Activated CD4-positive, CD25-positive, alpha-beta regulatory T cell treated with anti-CD3 and anti-CD28 coated beads, Interleukin-2, amount 50 U/mL, for 24 hours (primary cell): Measurements from ENCODE around the gene KMT2E.

Experiments
- ATAC-seq, 2 donors: fragments of 150-1000 bp; cut with Tn5 transposase; one replicate each; pipeline ENCODE4 v1.10.0; 2021; ENCODE audit warnings: mild to moderate bottlenecking in 1 of 2, moderate library complexity in 1 of 2

Gene KMT2E

DNA sequence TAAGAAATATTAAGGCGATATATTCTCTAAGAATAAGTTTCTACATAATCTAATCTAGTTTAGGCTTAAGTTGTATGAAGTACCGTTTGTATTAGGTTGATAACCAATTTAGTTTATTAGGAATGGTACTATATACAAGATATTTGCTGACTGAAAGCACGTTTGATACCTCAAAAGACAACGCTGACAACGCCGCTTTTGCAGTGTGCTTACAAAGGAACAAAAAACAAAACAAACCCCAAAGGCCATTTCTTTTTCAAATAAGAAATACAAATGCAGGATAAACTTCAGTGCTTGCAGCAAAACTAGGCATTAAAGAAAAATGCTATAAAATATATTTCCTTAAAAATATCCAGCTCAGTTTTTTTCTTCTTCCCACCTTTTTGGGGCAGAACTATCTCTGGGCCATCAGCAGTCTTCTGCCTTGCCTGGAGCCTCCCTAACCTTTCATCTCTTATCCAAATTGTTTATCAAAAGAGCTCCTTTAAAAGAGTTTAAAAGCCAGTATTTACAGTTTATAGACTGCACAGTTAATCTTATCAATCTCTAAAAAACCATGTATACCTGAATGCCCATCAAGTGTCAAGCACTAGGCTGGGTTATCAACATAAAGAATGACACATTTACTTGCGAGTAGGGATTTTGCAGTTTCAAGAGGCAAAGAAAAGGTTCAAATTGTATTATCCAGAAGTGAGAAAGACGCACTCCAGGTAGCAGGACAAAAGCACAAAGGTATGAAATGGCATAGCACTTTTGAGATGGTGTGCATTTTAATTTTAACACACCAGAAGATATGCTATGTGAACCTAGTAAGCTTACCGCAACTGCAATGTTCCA, 4.1 kb upstream of the KMT2E start:
- ATAC-seq, result no peak

DNA sequence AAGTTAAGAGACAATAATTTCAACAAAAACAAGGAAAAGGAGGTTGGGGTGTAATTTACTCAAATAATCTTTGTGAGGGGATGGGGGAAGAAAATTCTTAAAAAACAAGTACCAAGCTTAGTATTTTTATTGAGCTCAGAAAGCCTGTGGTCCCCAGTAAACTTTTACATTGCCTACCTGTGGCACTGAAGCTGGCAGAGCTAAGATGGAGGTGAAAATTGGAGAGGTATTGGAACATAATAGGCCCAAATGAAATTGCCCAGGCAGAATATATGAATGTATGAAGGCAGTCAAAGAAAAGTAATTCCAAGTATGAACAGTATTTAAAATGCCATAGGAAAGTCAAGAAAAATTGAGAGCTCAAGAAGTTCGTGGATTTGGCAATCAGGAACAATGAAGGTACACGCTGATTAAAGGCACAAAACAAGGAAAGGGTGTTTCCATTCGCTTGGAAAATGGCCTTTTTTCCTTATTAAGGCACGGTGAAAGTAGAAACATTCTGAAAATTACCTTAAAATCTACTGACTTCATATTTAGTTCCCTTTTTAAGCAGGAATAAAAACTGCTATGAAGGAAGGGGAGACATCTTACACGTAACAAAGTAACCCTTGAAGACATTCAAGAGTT, 3.4 kb upstream of the KMT2E start:
- no peak for ATAC-seq

- no peak for ATAC-seq
These were observed 2.7 kb upstream of the KMT2E start for GRCh38 chr7:105011141-105011830.

- ATAC-seq, result no peak
These were observed 2.0 kb upstream of the KMT2E start for GRCh38 chr7:105011831-105012502.

DNA sequence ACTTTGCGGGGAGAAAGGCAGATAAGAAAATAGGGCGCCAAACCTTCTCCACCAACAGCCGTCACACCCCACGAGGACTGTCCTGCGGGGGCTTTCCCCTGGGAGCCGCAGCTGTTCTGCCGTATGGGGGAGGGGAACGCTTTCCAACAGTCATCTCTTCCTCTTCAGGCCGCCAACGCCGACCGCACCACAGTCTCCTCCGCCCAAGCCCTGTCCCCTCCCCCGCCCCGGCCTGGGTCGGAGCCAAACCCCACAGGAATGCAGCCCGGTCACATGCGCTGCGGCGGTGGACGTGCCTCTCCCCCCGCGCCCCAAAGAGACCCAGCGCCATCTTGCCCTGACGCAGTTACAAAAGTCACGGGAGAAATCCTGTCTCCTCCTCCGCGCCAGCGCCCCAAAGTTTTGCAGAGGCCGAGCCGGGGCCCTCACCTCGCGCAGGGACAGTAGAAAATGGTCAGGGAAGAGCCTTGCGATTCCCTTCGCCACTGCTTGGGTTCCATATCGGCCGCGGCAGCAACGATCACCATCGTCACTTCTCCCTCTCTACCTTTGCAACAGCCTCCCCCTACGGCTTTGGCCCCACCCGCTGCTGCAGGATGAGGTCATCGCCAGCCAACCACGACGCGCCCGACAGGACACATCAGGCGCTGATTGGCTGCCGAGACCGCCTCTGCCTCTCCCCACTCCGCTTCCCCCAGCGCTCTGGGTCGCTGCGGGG, 1.3 kb upstream of the KMT2E start:
- peak; percentile 70 to 75 for ATAC-seq

DNA sequence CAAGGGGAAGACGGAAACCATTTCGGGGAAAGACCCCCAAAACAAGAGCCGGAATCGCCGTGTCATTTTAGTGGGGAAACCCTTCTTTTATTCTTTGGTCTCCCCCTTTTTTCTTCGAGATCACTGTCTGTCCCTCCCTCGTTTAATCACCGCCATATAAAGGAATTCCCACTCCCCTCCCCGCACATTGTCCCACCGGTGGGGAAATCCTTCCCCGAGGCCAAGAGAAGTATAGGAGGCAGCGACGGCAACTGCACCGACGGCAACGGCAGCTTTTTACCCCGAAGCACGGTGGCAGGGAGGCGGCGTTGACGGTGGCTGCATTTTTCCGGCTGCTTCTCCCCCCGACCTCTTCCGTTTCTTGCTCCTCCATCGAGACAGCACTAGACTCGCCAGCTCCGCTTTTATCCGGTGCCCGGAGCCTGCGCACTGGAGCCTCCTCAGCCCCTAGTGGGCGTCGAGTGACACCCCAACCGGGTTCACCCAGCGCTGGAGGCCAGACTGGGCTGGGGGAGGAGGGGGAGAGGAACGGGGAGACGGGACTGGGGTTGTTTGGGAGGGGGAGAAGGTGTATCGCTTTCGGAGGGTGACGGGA, 687 bp upstream of the KMT2E start:
- peak; percentile 59 to 65 for ATAC-seq

- ATAC-seq, result no peak
These were observed 836 bp downstream of the KMT2E start for GRCh38 chr7:105014693-105015389.

DNA sequence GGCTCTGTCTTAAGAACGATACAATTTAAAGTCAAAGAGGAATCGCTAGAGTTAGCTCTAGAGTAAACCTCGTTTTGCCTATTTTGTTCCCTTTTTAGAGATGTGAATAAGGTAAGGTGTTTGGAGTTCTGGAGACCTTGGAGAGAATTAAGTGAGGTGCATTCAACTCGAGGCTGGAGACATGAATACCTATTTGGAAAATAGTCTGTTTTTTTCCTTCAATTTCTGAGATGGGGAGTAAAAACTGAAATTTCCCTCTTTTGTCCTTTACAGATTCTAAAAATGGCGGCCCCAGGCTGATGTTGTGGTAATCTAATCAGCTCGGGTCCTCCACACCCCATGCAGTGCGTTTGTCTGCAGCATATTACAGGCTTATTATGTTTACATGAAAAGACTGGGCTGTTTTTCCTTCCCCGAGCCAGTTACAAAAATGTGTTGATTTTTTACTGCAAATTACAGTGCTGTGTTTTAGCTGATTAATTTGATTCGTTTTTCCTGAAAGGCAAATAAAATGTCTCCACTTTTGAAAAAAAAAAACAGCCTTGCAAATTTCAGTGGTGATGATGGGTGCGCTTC, 1.5 kb downstream of the KMT2E start:
- ATAC-seq, result no peak

DNA sequence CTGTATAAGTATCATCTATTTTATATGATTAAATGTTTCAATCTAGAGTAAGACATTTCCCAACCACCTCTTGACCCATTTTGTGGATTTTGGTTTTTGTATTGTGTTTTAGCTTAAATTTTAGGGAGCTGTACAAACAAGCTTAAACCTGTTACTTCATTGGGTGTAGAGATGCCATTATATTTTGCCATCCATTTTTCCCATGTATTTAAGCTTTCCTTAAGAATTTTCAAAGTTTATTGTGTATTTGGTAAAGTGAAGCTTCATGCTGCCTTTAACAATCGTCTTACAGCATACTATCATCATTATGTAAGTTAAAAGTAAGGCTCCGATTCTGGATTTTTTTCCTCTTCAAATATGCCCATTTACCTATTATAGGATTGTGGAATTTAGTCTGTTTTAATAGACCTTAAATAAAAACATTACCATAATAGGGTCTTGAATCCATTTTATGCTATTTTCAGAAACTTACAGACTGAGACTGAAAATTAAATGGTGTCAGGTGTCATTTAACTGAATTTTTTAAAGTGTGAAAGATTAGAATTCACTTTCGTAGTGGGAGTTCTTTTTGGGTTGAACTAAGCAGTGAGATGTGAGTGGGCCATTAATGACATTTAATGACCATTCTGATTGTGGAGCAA, 2.2 kb downstream of the KMT2E start:
- ATAC-seq, result no peak

DNA sequence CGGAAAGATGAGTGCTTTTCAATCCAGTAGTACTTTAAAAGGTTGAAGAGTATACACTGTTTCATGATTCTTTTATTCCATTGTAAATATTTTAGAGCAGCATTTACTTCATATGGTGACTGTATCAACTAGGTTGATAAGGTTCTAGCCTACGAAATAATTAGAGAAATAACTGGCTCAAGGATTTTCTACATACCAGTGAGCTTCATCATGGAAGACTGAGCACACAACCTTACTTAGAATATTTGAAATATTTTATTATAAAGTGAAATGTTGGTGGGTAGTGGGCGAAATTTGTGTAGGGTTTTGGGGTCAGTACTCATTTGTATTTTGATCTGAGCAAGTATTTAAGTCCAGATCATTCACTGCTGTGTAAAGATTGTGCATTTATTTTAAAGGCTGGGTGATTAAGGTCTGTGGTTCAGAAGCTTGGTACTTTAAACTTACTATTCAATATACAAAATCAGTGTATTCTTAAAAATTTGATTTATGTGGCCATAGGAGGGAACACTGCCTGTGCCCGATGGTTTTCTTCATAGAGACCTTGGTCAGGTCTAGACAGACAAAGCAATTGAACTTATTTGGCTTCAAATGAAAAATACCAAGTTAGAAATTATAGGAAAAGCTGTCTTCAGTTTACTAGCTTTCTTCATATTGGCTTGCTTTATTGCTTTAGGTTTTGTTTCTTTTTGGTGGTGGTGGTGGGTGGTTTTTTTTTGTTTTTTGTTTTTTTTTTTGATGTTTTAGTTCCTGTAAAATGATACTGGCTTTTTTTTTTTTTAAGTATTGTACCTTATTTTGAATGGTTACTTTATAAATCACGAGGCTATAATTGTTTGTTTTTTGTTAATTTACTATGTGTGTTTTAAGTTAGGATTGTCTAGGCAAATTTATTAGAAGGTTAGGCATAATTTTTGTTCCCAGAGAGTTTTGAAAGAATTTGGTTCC, 3.0 kb downstream of the KMT2E start:
- no peak for ATAC-seq

DNA sequence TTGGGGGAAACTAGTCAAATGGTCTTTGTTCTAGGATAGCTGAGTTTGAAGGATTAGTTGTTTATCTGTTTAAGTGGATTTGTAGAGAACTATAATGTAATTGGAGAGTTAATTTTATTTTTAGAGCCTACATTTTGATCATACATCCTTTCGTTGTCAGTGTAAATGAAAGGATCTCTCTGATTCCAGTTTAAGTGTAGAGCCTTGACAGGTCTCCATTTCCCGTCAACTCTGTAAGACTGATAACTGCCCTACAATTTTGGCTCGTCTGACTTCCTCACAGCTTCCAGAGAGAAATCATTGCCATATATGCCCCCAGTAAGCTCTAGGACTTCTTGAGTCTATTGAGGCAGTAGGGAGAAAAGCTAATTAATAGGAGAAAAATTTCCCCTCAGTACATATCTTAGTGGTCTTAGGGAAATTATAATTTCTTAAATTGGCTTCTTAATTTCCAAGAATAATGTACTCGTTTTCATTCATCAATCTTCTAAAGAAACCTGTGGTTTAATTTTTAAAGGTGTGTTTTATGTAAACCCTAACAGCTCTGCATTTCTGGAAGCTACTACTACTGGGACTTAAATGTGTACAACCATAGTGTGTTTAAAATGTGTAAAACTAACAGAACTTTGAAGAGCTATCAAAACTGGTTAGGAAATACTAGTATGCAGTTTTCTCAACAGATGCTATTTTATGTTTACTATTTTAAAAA, 3.8 kb downstream of the KMT2E start:
- ATAC-seq, result no peak

GRCh38 chr7:105019269-105019668, 5.3 kb downstream of the KMT2E start:
- ATAC-seq, result no peak

DNA sequence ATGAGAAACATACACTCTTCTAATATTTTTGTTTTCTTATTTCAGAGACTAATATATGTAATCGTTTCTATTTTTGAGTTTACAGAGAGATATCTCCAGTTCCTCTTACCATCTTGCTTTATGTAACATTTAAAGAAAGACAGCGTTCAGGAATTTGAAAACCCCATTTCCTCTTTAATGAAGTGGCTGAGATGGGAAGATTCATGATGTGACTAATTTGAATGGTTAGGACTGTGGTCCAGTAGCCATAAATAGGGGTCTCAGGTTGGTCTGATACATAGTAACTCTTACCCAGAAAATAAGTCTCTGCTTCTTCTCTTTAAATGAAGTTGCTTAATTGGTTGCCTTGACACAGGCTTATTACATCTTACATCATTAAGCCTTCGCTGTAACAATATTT, 6.9 kb downstream of the KMT2E start:
- no peak for ATAC-seq

DNA sequence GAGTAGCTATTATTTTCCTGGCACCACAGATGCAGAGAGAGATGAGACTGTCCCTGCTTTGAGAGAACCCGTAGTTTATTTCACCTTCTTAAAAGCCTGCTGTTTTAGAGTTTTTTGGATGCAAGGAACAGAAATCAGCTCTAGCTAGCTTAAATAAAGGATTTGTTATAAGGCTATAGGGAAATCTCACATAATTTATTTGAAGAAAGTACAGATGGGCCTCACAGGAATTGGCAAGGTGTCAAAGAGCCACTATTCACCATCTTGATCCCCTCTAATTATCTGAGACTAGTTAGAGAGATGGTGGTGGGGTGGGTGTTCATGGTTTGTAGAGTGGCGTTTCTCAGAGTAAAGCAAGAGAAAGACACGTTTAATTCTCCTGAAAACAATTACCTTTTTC, 7.3 kb downstream of the KMT2E start:
- ATAC-seq, result no peak

- ATAC-seq, result no peak
These were observed 8.0 kb downstream of the KMT2E start for GRCh38 chr7:105021967-105022366.

- no peak for ATAC-seq
These were observed 8.5 kb downstream of the KMT2E start for GRCh38 chr7:105022458-105022857.

- no peak for ATAC-seq
These were observed 10.7 kb downstream of the KMT2E start for GRCh38 chr7:105024734-105025133.

DNA sequence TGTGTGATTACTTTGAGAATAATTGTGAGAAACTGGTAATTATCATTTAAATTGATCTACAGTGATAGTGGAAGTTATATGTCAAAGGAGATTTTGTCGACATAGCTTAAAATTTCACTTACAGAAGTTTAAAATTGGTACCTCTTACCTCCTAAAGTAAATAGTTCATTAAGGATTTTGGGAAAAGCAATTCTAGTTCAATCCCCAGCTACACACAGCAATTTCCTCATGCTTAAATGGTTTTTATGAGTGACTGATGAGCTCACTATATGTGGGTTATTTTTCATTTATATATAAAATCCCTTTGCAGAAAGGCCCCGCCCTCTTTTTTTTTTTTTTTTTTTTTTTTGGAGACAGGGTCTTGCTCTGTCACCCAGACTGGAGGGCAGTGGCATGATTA, 12.7 kb downstream of the KMT2E start:
- no peak for ATAC-seq
